Measurements from ENCODE around the gene GBX2.

The GBX2 gene

DNA sequence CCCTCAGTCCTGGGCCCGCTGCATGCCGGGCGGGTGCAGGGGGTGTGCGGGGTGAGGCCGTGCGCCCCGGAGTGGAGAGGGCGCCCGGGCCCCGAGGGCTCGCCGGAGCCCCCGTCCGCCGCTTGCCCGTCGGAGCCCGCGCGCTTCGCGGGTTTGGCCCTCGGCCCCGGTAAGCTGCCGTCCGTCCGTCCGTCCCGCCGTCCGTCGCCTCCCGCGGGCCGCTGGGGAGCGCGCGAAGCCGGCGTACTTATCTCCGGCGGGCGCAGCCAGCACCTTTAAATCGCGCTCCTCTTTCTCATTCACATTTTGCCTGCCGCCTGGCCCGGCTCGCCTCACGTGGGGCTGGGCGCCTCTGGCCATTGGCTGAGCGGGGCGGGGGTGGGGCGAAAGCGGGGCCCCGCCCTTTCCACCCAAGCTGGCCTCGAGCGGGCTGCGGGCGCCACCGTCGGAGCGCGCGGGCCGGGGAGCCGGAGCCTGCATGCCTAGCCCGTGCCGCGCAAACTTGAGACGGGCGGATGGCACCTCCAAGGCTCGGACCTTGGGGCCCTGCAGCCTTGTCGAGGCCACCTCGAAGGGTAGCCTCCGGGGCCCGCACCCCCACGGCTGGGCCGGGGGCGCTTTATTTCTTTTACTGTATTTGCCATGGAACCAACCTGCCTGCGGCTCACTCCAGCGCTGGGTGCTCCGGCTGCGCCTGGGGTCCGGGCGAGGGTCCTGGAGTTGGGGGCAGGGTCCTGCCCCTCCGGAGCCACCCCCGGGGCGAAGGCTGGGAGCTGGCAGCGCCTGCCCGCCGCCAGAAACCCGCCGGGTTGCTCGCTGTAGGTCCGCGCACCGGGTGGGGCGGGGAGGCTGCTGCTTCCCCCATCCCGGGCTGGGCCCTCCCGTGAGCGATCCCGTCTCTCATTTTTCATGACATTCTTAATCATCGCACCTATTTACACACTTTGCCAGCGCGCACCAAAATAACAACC, at the start of gene GBX2:
TSS of gene GBX2 (minus strand) at position 277 of the 971 bp plus-strand sequence. CDS start 415 bp downstream, outside the sequence.
- H3K4me3 Mint-ChIP-seq = peak within 1 kb of the TSS; percentile 62
- ATAC-seq (no peak), DNase-seq (ENCODE audit: low spot score in 2 of 2) (no peak)
- H3K9me3 Mint-ChIP-seq = no peaks in the 10 kb centered on the region
- H3K36me3 Mint-ChIP-seq = peaks cover 22% of the 10 kb centered on the region
- peaks cover 10% of the 10 kb centered on the region for H3K4me1 Mint-ChIP-seq
- H3K27ac Mint-ChIP-seq = no peak within 1 kb of the TSS

DNA sequence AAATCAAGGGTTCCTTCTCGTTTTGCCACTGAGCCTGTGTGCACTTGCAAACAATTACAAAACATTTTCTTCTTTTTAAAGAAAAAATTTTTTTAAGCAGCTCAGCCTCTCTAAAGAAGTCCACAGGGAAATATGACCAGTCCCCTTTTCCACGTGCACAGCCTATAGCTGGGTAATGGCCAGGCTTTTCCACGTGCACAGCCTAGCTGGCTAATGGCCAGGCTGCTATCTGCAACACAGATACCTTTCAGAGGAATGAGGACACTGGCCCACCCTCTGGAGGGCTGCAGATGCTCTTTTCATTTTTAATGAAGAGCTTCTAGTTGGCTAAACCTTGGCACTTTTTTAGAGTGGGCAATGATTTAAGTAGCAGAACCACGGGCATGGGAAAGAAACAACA, 49.7 kb upstream of the GBX2 start:
- peak in 1 of 2 donors; percentile 10 for DNase-seq (ENCODE audit: low spot score in 2 of 2)
- H3K36me3 Mint-ChIP-seq = no peaks in the 10 kb centered on the region
- H3K4me3 Mint-ChIP-seq = no peak overlapping the region
- no peaks in the 10 kb centered on the region for H3K4me1 Mint-ChIP-seq
- no peak overlapping the region for H3K27ac Mint-ChIP-seq
- ATAC-seq = no peak
- H3K9me3 Mint-ChIP-seq = no peaks in the 10 kb centered on the region

DNA sequence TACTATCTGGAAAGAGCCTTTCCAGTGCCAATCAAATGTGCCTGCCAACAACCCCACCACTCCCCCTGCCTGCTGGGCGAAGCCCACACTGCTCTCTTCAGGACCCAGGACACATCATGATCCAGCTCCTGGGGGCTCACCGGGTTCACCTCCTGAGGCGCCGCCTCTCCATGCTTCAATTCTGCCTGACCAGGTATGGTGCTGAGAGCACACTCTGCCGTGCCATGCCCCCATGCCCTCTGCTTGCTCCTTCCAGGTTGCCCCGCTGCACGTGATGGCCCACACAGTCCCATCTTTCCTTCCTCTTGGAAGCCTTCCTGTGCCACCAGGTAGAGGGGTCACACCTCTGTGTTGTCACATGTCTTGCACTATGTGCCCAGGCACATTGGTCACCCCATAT, 48.5 kb upstream of the GBX2 start:
- DNase-seq (ENCODE audit: low spot score in 2 of 2) = peak in 1 of 2 donors; percentile 35
- H3K4me3 Mint-ChIP-seq = no peak overlapping the region
- ATAC-seq = no peak
- H3K4me1 Mint-ChIP-seq = no peaks in the 10 kb centered on the region
- H3K9me3 Mint-ChIP-seq = no peaks in the 10 kb centered on the region
- H3K36me3 Mint-ChIP-seq = no peaks in the 10 kb centered on the region
- no peak overlapping the region for H3K27ac Mint-ChIP-seq

DNA sequence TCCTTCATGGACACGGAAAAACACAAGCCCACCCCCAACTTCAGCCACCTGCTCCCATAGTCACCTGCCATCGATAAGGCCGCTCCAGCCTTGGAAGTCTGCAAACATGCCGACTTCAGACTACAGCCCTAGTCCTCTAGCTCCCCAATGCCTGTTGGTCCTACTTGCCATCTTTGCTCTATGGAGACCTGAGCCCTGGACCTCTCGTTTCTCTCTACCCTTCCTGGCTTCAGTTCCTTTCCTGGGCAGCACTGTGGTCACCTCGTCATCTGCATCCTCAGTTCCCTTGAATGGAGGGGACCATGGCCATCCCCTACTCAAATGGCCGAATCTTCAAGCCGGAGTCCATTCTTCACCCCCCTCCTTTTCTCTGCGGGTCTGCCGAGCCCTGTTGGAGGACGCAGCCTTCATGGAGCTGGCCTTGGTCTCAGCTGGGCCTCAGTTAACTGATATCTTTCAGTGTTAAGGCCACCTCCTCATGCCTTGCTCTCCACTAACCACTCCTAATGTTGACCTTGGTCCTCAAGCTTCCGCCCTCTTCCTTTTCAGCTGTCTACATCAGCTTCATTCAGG, 47.7 kb upstream of the GBX2 start:
- no peaks in the 10 kb centered on the region for H3K4me1 Mint-ChIP-seq
- ATAC-seq (no peak), DNase-seq (ENCODE audit: low spot score in 2 of 2) (peak in 1 of 2 donors; percentile 38)
- H3K4me3 Mint-ChIP-seq = no peak overlapping the region
- no peaks in the 10 kb centered on the region for H3K36me3 Mint-ChIP-seq
- no peak overlapping the region for H3K27ac Mint-ChIP-seq
- H3K9me3 Mint-ChIP-seq = no peaks in the 10 kb centered on the region

DNA sequence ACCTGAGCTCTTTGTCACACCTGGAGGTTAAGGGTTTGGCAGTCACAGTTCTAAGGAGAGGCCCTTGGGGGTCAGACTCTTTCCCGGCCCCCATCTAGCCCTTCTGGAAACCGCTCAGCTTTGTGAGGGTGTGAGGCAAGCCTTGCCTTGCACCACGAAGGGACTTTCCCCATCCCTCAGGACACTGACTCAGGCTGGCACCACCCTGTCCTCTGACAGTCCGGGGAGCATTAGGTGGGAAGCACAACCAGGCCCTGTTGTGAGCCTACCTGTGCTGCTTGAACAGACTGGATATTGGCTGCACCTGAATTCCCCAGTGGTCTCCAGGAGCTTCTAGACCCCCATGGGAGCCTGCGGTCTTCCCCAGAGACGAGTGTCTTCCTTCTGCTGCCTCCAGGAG, 47.0 kb upstream of the GBX2 start:
- no peak overlapping the region for H3K4me3 Mint-ChIP-seq
- no peaks in the 10 kb centered on the region for H3K36me3 Mint-ChIP-seq
- ATAC-seq (no peak), DNase-seq (ENCODE audit: low spot score in 2 of 2) (peak in 1 of 2 donors; percentile 8)
- H3K9me3 Mint-ChIP-seq = no peaks in the 10 kb centered on the region
- no peak overlapping the region for H3K27ac Mint-ChIP-seq
- no peaks in the 10 kb centered on the region for H3K4me1 Mint-ChIP-seq

DNA sequence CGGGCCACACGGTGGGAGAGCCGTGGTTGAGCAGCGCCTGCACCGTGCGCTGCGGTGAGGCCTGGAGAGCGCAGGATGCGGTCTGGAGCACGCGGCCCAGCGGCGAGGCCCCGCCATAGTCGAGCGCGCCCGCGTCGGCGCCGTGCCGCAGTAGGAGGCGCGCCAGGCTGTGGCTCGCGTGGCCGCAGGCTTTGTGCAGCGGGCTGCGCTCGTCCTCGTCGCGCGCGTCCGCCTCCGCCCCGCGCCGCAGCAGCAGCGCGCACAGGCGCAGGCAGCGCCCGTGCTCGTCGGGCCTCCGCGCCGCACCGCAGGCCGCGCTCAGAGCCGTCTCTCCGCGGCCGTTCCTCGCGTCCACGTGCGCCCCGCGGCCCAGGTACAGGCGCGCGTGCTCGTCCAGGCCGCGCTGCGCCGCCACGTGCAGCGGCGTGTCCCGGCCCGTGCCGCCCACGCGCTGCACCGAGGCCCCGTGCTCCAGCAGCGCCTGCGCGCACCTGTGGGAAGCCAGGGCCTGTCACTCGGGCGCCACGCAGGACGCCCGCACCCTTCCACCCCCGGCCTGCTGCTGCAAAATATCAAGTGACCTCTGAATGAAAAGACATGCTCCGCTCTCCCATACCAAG, 46.3 kb upstream of the GBX2 start:
- H3K4me3 Mint-ChIP-seq = no peak overlapping the region
- H3K9me3 Mint-ChIP-seq = no peaks in the 10 kb centered on the region
- H3K27ac Mint-ChIP-seq = no peak overlapping the region
- no peaks in the 10 kb centered on the region for H3K4me1 Mint-ChIP-seq
- ATAC-seq (no peak), DNase-seq (ENCODE audit: low spot score in 2 of 2) (peak in 1 of 2 donors; percentile 4)
- no peaks in the 10 kb centered on the region for H3K36me3 Mint-ChIP-seq

DNA sequence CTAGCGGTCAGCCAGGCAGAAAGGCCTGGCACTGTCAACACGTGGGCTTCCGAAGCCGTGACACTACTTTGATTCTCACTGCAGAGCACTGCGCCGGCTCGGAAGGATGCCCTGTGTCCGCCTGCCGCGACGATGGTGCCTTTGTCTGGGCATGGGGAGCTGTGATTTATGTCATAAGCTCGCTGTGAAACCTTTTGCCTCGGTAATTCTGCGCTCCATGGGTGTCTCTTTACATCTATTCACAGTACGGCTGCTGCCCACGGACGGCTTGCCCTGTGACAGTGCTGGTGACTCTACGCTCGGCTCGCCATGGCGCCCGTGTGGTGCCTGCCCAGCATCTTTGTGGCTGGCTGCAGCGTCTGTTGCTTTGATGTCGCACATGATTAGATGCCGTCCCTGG, 43.1 kb upstream of the GBX2 start:
- Mint-ChIP-seq H3K27ac (no peak overlapping the region), H3K9me3 (no peaks in the 10 kb centered on the region), H3K36me3 (no peaks in the 10 kb centered on the region), H3K4me1 (no peaks in the 10 kb centered on the region), H3K4me3 (no peak overlapping the region)
- DNase-seq (ENCODE audit: low spot score in 2 of 2) (peak in 1 of 2 donors; percentile 30), ATAC-seq (no peak)

DNA sequence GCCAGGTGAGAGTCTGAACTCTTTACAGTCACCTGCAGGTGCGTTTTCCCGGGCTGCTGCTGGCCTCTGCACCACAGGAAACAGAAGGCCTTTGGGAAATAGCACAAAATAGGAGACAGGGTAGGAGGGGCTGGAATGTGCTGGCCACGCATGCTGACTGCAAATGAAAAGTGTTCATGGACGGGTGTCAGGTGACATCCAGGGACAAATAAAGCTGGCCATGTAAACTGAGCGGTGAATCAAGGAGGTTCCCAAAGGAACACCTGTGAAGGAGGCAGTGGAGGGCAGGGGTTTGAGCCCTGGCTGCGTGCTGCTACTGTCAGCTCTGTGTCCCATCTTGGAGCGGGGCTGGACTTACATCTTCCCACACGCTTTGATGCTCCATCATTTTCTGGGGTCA, 42.4 kb upstream of the GBX2 start:
- Mint-ChIP-seq H3K4me3 (no peak overlapping the region), H3K4me1 (no peaks in the 10 kb centered on the region), H3K27ac (no peak overlapping the region), H3K36me3 (no peaks in the 10 kb centered on the region), H3K9me3 (no peaks in the 10 kb centered on the region)
- ATAC-seq = no peak
- DNase-seq (ENCODE audit: low spot score in 2 of 2) = peak in 1 of 2 donors; percentile 17

DNA sequence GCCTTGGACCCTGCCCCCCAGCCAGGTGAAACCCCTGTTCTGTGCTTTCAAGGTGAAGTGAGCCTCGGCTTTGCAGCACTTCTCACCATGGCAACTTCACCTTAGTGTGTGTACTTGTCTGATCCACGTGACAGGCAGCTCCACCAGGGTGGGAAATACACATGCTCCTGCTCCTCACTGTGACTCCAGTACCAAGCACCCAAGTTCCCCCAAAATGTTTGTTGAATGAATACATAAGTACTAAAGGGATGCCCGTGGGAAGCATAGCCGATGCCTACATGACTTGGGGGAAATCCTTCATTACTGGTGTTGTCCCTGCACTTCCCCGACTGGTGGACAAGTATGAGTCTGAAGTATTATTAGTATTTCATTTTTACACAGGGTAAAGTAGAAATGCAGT, 41.8 kb upstream of the GBX2 start:
- Mint-ChIP-seq H3K4me1 (no peaks in the 10 kb centered on the region), H3K9me3 (no peaks in the 10 kb centered on the region), H3K27ac (no peak overlapping the region), H3K36me3 (no peaks in the 10 kb centered on the region), H3K4me3 (no peak overlapping the region)
- ATAC-seq (no peak), DNase-seq (ENCODE audit: low spot score in 2 of 2) (no peak)

DNA sequence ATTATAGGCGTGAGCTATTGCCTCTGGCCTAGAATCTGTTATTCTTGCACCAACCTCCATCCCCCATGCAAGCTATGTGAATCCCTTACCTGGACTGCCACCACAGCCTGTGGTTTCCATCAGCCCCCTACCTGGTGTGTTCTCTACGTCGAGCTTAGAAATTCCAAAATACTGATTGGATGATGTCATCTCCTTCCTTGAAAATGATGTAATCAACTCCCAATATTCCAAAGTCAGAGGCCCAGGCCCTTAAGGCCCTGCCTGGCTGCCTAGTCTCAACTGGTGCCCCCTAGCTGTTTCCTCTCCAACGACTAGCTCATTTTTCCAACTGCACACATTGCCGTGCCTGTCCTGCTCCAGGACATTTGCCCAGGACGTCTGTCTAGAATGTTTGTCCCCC, 41.3 kb upstream of the GBX2 start:
- Mint-ChIP-seq H3K4me1 (no peaks in the 10 kb centered on the region), H3K9me3 (no peaks in the 10 kb centered on the region), H3K36me3 (no peaks in the 10 kb centered on the region), H3K27ac (no peak overlapping the region), H3K4me3 (no peak overlapping the region)
- DNase-seq (ENCODE audit: low spot score in 2 of 2) (no peak), ATAC-seq (no peak)

DNA sequence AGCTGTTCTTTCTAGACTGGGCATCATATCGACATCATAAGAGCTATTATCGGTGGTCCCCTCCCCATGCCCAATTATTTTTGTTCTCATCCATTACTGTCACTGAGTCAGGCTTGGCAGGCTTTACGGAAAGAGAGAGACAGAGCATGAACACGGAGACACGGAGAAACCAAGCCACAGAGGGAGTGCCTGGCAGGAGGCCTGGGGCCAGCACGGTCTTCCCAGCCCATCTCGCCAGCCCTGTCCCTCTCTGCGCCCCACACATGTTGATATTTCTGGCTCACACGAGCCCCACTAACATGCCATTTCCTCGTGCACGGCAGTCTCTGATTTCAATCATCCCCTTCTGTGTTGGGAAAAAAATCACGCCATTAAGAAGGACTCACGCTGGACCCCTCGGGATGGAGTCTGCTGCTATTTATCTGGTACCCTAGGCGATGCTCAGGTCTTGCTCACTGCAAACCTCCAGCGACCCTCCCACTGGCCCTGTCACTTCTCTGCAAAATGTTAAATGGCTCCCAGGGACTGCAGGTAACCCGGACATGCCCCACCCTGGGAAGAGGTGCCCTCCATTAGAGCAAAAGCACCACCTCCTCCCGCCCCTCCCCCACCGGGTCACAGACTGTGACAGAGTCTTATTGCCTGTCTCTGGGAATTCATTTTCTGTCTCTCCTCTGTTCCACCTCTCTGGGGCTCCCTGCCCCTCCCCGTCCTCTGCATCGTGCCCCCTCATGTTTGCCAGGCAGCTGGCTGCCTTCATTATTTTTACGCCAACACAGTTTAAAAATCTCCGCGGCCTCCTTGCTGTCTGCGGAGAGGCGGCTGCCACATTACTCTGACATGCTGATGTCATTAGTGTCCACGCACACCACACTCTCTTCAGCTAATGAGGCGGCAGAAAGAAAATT, 40.1 kb upstream of the GBX2 start:
- ATAC-seq (no peak), DNase-seq (ENCODE audit: low spot score in 2 of 2) (no peak)
- Mint-ChIP-seq H3K9me3 (no peaks in the 10 kb centered on the region), H3K36me3 (no peaks in the 10 kb centered on the region), H3K4me3 (no peak overlapping the region), H3K4me1 (no peaks in the 10 kb centered on the region), H3K27ac (no peak overlapping the region)

DNA sequence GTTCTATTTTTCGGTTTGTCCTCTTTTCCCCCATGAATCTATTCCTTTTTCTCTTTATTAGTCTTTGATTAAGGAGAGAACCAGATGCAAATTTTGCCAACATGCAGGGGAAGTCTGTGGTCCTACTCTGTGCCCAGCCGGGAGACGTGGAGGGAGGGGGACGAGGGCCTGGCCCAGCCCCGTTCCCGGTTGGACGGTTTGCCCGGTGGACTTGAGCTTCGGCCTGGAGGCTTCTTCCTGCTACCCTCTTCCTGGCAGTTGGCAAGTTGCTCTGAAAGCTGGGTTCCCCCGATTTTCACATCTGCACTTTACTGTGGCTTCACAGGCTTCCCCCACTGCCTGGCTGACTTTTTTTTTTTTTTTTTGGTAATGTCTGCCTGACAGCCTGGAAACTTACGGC, 39.3 kb upstream of the GBX2 start:
- Mint-ChIP-seq H3K36me3 (no peaks in the 10 kb centered on the region), H3K27ac (no peak overlapping the region), H3K9me3 (no peaks in the 10 kb centered on the region), H3K4me1 (no peaks in the 10 kb centered on the region), H3K4me3 (no peak overlapping the region)
- DNase-seq (ENCODE audit: low spot score in 2 of 2) (no peak), ATAC-seq (no peak)

DNA sequence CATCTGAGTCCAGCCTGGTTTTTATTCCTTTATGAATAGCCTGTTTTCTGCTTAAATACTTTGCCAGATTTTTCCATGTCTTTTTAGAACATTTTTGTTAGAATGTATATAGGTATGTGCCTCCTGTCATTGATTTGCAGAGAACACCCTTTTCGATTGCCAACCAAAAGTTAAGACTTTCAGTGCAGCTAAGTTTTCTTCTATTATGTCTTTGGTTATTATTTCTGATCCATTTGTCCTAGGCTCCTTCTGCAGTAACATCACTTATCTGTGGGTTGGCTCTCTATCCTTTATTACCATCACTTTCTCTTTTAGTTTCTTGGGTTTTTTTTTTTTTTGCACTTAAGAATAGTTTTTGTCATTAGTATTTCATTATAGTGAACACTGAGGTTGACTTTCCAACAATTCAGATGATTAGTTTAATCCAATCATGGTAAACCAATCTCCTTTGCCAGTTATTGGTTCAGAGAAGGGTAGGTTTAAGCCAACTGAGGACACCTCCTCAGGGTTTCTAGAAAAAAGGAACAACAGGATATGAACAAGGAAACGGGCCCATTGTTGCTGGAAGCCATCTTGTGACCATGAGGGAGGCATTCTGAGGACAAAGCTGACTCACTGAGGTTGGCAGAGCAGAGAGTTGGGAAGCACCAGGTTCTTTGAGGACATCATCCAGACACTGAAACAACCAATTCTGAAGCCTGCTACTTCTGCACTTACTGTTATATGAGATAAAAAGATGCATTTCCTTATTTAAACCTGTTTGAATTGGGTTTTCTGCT, 37.9 kb upstream of the GBX2 start:
- H3K36me3 Mint-ChIP-seq = no peaks in the 10 kb centered on the region
- no peak overlapping the region for H3K27ac Mint-ChIP-seq
- no peak overlapping the region for H3K4me3 Mint-ChIP-seq
- ATAC-seq = no peak
- no peak for DNase-seq (ENCODE audit: low spot score in 2 of 2)
- no peaks in the 10 kb centered on the region for H3K9me3 Mint-ChIP-seq
- H3K4me1 Mint-ChIP-seq = no peaks in the 10 kb centered on the region

DNA sequence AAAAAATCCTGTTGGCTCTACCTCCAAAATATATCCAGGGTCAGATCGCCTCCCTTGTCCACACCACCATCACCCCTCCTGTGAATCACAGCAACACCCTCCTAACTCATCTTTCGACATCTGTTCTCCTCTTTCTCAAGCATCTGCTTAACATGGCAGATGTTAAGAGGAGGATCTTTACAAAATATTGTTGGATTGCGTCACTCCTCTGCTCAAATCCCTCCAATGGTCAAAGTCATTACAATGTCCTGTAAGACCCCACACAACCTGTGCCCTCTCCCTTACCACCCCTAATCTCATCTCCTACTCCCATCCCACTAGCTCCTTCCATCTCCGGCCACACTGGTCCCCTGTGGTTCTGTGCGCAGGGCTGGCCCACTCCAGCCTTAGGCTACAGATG, 36.8 kb upstream of the GBX2 start:
- DNase-seq (ENCODE audit: low spot score in 2 of 2) (no peak), ATAC-seq (no peak)
- Mint-ChIP-seq H3K4me3 (no peak overlapping the region), H3K36me3 (no peaks in the 10 kb centered on the region), H3K9me3 (no peaks in the 10 kb centered on the region), H3K4me1 (no peaks in the 10 kb centered on the region), H3K27ac (no peak overlapping the region)

All from stimulated activated effector memory CD8-positive, alpha-beta T cell treated with anti-CD3 and anti-CD28 coated beads, Interleukin-12 subunit alpha, Interleukin-12 subunit beta, amount 100 ng/mL, for 72 hours (primary cell).